Activated naive CD4-positive, alpha-beta T cell treated with anti-CD3 and anti-CD28 coated beads for 36 hours (primary cell): Measurements from ENCODE around the gene SOHLH2. TPM values are rescaled to one million over a fixed set of nuclear protein-coding genes. Genes with fewer than 3 reads are reported as not detected.

Experiments
- CTCF ChIA-PET: fragments of 350-600 bp; sonication (Branson Sonifier 250); formaldehyde crosslinking; loops from one replicate; lab custom pipeline; 2021; ENCODE audit warnings: antibody characterized with exemption; lab: Charles Lee
- DNase-seq: peaks from one replicate; pipeline ENCODE4 v3.0.0-alpha.2; 2020
- H3K27ac Mint-ChIP-seq: one replicate; pipeline ENCODE4 v1.8.0; 2021; ENCODE audit warnings: mild to moderate bottlenecking, mixed read lengths
- H3K27me3 Mint-ChIP-seq: one replicate; pipeline ENCODE4 v1.8.0; 2021; ENCODE audit warnings: low read depth, mixed read lengths
- H3K36me3 Mint-ChIP-seq: one replicate; pipeline ENCODE4 v1.8.0; 2021; ENCODE audit warnings: low read depth, mixed read lengths
- H3K4me1 Mint-ChIP-seq: one replicate; pipeline ENCODE4 v1.8.0; 2021; ENCODE audit warnings: low read depth, mixed read lengths
- H3K4me3 Mint-ChIP-seq: one replicate; pipeline ENCODE4 v1.8.0; 2021; ENCODE audit warnings: mild to moderate bottlenecking, moderate library complexity, mixed read lengths
- H3K9me3 Mint-ChIP-seq: one replicate; pipeline ENCODE4 v1.8.0; 2021; ENCODE audit warnings: mixed read lengths
- intact Hi-C: fragments of 100-400 bp; cut with micrococcal nuclease; formaldehyde crosslinking; loops from one replicate; pipeline ENCODE4 v1.15.1; 2023
- total RNA-seq, 2 experiments: library from RNA; stranded (reverse); gene quantifications; one replicate each; pipeline ENCODE4 v1.2.3, GENCODE V29; 2021

The SOHLH2 gene
- total RNA-seq, 2 experiments from 2014 or later, result not detected

DNA sequence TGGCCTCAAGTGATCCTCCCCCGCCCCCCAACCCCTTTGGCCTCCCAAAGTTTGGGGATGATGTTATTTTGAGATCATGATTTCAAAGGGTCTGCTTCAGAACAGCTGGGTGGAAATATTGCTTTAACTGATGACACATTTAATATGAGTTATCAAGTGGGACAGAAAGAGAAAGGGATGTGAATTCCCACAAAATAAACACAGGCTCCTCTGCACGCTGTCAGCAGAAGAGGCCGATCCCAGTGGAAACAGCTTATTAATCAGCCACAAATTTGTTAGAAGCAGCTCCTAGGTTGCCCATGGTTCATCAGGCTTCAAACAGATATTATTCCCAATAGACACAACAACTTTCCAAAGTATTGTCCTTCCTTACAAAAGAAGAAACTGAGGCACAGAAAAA is 87.9 kb downstream of the SOHLH2 start:
- Mint-ChIP-seq H3K27me3 (peaks cover 13% of the 10 kb centered on the region), H3K4me1 (no peaks in the 10 kb centered on the region), H3K36me3 (no peaks in the 10 kb centered on the region), H3K4me3 (no peak overlapping the region), H3K27ac (no peak overlapping the region), H3K9me3 (no peaks in the 10 kb centered on the region)
- CTCF ChIA-PET, result no interaction called here
- intact Hi-C loops, result no loop called here
- no peak for DNase-seq

DNA sequence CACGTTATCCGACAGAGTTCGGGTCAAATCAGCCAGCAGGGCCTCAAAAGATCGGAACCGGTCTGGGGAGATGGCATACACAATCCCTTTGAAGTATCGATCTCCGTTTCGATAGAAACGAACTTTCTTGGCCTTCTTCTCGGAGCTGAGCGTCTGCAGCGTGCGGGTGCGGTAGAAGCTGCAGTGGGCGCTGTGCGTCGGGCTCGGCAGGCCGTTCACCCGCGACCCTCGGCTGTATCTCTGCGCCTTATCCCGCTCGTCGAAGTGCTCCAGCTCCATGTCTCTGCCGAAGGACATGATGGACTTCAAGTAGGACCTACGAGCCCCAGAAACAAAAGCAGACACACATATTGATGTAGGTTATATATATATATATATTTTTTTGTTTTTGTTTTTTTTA is 88.5 kb downstream of the SOHLH2 start:
- H3K4me3 Mint-ChIP-seq, result no peak overlapping the region
- no peaks in the 10 kb centered on the region for H3K9me3 Mint-ChIP-seq
- no peaks in the 10 kb centered on the region for H3K4me1 Mint-ChIP-seq
- intact Hi-C loops, result no loop called here
- CTCF ChIA-PET, result no interaction called here
- H3K36me3 Mint-ChIP-seq, result no peaks in the 10 kb centered on the region
- DNase-seq, result no peak
- H3K27ac Mint-ChIP-seq, result no peak overlapping the region
- H3K27me3 Mint-ChIP-seq, result peaks cover 12% of the 10 kb centered on the region

DNA sequence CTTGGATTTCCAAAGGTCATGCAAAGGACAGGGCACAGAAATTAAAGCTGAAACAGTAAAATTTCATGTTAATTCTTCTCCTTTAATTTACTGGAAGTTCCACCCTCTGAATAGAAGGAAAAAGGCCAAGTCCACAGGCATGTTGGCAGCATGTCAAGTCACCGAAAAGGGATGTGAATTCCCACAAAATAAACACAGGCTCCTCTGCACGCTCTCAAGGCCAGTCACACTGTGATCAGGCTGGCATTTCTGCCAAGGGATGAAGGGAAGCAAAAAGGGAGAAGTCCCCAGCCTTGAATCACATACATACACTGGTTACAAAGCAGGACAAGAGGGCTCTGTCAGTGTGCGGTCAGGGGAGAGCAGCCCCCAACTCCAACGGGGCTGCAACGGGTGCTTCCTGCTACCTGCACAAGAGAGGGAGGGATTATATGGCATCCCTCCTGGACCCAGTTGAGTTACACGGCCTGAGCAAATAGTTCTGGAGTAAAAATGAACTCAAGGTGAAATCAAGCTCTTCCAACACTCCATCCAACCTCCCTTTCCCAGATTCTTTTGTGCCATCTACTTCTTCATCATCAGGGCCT is 90.0 kb downstream of the SOHLH2 start:
- Mint-ChIP-seq H3K27me3 (peaks cover 5% of the 10 kb centered on the region), H3K4me1 (no peaks in the 10 kb centered on the region), H3K9me3 (no peaks in the 10 kb centered on the region), H3K4me3 (no peak overlapping the region), H3K27ac (no peak overlapping the region), H3K36me3 (no peaks in the 10 kb centered on the region)
- no peak for DNase-seq
- intact Hi-C loops, result no loop called here
- CTCF ChIA-PET, result no interaction called here

Other genes starting within 250 kb of the SOHLH2 start
- not detected for gene DCLK1, start 83.2 kb downstream of the SOHLH2 start, total RNA-seq
- 1 to 10 TPM in 1 of 2 experiments, under 1 TPM in 1; 0.50 to 1.0 TPM for gene CCDC169, start 83.3 kb upstream of the SOHLH2 start, total RNA-seq
- gene SPART, start 131.8 kb upstream of the SOHLH2 start, total RNA-seq, result 10 to 100 TPM; 12.5 to 17.0 TPM
- gene CCNA1, start 217.9 kb upstream of the SOHLH2 start, total RNA-seq, result under 1 TPM; 0.17 to 0.59 TPM